Hematopoietic multipotent progenitor cell treated with erythropoietin and hydrocortisone succinate and interleukin-3 and kit ligand, for 6 days (in vitro differentiated cells): ENCODE results near the gene SMOC1.

ENCODE experiments used
- DNase-seq: peaks from one replicate; pipeline ENCODE4 v3.0.0-alpha.2; 2015

SMOC1 gene

GRCh38 chr14:69987406-69988121 is 108.3 kb downstream of the SMOC1 start:
- no peak for DNase-seq

GRCh38 chr14:69988979-69989378 is 109.8 kb downstream of the SMOC1 start:
- DNase-seq: no peak

DNA sequence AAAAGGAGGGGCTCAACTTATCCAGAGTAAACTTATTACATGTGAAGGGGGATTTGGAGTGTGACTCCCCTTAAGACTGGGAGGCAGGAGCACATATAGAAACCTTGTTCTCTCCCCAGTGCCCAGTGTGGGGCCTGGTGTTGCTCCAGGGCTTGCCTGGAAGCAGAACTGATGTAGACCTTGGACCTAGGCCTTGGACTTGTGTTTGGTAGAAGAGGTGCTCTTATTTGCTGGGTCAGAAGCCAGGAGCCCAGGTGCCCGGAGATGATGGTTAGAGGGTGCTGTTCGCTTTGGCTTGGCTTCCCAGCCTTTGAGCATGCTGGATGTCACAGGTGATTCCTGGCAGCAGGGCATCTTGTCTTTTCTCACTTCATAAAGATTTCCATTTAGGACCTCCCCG is 110.4 kb downstream of the SMOC1 start:
- DNase-seq: no peak

- DNase-seq: no peak
Observed at GRCh38 chr14:69990323-69990722, 111.1 kb downstream of the SMOC1 start.

DNA sequence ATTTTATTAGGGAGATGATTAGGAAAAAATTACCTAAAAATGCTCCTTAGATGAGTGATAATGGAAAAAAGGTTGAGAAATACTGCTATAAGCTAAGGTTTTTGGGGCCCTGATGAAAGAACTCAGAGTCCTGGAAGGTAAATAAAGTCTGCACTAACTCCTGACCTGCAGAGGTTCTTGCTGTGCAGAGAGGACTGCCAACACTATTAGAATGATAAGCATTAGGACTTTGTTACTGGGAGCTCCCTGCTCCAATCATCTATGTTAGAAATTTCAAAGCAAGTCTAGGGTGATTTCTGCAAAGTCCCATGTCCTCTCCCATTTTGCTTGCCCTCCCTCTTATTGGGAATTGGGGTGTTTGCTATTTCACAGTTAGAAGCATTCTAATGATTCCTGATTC is 112.2 kb downstream of the SMOC1 start:
- no peak for DNase-seq

DNA sequence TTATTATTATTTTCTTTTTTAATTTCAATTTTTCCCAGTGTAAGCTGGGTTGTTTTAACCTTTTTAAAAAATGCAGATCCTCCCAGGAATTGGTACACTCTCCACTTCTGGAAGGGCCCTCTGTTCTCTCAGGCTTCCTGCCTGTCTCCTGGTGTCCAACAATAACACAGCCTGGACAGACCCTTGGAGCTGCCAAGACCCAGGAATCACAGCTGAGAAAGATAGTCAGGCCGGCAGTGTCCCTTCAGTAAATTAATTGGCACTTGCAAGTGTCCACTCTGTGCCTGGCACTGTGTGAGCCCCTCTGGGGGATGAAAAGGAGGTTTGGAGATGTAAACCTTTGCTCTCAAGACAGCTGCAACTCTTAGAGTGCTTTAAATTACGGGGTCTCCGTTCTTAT is 113.3 kb downstream of the SMOC1 start:
- no peak for DNase-seq

DNA sequence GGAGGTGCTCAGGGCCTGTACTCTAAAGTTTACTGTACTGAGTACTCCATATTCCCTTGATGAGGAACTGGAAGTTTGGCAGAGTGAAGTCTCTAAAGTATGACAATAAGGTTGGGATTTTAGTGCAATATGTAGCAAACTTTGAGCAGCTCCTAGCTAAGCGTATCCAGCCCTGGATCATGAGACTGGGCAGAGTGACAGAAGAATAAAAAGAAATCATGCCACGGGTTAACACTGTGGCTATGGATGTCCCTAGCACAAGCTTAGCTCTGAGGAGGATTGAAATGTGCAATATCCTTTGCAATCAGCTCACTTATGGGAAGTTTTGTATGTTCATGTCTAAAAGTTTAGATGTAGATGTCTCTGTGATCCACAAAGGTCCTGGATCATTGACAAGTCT is 114.1 kb downstream of the SMOC1 start:
- no peak for DNase-seq

DNA sequence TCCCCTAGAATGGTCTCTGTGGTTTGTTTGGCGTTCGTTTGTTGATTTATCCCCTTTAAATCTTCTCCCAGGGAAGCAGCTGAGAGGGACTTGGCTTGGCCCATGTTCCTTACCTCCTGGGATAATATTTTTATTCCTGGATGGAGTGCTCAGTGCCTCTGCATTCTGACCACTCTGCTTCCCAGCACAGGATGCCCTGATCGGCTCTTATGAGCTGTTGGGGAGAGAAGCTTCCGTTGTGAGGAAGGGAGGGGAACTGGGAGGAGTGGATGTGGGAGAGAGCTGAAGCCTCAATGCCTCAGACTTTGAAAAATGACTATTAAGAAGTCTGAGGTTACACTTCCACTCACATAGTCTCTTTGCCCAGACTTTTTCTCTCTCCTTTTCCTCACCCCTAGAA is 114.8 kb downstream of the SMOC1 start:
- DNase-seq: no peak

DNA sequence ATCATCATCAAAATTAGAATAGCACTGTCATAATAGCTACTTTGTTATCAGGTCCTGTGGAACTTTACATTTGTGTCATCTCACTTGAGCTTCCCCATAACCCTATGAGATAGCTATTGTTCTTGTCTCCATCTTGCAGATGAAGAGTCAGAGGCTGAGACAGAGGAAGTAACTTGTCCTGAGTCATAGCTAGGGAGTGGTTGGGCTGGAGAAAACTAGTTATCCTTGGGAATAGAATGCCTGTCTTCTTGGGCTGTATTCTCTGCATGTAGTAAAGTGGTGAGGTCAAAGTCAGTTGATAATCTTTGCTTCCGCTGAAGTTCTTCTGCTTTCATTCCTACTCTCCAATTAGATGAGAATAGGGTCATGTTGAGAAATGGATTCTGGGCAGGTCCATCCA is 117.0 kb downstream of the SMOC1 start:
- DNase-seq: no peak

DNA sequence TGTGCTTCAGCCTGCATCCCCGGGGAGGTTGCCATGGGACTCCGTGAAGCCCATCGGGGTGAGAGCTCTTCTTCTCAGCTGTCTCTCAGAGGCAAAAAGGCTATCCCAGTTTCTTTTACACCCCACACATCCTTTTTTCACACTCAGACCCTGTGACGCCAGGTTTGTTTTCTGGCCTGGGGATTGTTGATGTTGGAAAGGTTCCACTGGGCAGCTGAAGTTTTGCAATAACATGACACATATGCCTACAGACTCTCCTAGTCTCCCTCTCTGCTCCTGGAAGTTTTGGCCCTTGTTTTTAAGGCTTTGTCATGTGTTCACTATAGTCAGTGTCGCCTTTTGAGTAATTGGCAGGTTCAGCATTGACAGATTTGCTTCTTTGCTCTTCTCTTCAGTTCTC is 118.6 kb downstream of the SMOC1 start:
- DNase-seq: no peak

DNA sequence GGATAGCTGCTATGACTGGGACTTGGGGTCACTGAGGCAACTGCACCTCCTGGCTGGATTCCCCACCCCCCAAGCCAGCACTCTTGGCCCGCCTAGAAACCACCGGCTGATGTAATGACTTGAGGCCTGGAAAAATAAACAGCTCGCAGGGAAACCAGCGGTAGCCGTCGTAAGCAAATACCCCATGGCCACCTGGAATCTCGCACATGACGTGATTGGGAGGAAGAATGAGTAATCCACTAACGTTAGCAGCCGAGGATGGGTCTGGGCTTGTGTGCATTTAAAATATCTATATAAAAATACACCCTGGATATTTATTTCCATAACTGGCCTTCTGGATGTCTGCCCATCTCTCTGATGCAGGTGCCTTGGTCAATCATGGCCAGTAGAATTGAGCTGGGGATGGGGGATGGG is 120.1 kb downstream of the SMOC1 start:
- DNase-seq: no peak

GRCh38 chr14:70000601-70001000 is 121.4 kb downstream of the SMOC1 start:
- no peak for DNase-seq

- no peak for DNase-seq
Observed at GRCh38 chr14:70002589-70003346, 123.6 kb downstream of the SMOC1 start.

DNA sequence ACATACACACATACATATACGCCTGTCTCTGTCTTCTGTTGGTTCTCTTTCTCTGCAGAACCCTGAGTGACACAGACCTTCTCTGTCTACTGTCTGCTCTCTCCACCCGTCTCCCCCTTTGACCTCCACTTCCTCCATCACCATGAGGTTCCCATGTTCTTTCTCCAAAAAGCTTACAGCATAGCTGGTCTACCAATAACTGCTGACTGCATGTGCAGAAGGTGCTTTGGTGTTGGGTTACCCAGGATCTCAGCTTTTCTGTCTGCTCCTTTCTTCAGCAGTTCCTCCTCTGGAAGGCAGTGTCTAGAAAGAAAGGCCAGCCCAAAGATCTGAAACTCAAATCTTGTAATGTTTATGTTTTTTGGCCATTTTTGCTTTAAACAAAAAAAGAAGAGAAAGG is 125.6 kb downstream of the SMOC1 start:
- DNase-seq: no peak

- no peak for DNase-seq
Observed at GRCh38 chr14:70005281-70005805, 126.1 kb downstream of the SMOC1 start.

- no peak for DNase-seq
Observed at GRCh38 chr14:70006699-70007098, 127.5 kb downstream of the SMOC1 start.

- no peak for DNase-seq
Observed at GRCh38 chr14:70008284-70009262, 129.4 kb downstream of the SMOC1 start.

DNA sequence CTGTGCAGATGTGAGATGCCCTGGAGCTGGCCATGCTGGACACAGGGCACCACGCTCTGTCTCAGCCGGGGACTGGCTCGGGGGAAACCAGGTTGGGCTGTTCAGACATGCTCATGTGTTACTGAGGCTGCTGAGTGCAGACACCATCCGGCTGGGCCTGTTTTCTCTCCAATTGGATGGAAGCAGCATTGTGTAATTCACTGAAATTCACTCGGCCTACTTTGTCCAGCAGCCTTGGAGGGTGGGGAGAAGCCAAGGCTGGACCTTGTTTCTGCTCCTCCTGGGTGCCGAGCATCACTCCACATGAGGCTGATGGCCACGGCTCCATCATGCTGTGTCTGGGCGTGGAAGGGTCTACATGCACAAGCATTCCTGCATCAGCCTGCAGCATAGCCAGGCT is 130.7 kb downstream of the SMOC1 start:
- DNase-seq: no peak

DNA sequence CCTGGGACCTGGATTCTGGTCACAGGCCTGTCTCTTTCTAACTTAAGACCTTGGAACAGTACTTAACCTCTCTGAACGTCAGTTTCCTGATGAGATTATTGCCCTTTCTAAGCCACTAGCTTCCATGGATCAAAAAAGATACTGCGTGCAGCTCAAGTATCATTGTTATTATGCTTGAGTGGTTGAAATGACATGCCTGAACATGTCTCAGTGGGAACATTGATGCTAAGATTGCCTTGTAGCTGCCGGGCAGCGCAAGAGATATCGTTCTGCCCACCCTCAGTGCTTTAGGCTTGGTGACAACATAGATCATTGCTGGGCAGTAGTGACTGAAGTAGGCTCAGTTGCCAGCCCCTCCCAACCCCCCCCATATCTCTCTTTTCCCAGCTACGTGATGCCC is 131.9 kb downstream of the SMOC1 start:
- DNase-seq: no peak

GRCh38 chr14:70011708-70012107 is 132.5 kb downstream of the SMOC1 start:
- no peak for DNase-seq

- peak; percentile 68 for DNase-seq
Observed at GRCh38 chr14:70013271-70013873, 134.2 kb downstream of the SMOC1 start.

DNA sequence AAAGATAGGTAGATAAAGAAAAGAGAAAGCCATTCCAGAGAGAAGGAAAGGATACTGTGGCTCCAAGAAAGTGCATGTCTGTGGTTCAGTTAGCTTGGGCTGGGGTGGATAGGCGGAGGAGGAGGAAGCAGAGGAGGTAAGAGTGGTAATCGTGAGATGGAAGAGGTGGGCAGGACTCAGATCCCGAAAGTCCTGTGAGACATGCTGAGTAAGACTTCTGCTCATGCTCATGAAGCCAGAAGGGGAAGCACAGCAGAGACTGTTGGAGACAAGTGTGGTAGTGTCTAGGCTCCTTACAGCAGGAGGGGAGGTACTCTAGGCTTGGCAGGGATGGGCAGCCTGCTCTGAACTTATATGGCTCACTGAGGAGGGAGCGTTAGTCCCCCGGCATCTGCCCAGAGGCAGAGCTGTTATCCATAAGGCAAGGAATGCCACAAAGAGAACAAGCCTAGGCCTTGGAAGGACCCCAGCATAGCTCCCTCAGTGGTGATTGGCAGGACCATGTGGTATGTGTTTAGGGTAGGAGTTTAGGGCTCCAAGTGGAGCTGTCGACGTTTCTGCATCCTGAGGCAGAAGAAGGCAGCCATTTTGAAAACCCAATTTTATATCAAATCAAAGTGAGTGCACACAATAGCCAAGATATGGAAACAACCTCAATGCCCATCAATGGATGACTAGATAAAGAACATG is 135.3 kb downstream of the SMOC1 start:
- no peak for DNase-seq
